ENCODE measurements around the gene MVK.

Gene MVK

DNA sequence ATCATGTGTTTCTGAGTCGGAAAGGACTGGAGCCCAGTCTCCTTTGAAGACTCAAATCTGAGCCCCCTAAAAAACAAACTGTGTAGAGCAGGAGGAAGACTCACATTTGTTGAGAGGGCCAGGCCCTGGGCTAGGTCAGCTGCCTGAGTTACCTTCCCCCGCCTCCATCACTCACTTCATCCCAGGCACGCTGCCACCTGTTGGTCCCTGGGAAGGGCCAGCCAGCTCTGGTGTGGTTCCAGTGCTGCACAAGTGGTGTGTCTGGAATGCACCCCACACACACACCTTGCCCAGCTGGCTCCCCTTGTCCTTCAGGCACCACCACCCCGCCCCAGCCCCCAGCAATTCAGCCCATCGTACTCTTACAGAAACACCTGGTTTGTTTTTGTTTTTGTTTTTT, 9.0 kb downstream of the MVK start:
- no peak overlapping the region for H3K4me3 ChIP-seq (ENCODE audit: control insufficient read depth, low read depth, low read length)
- TF ChIP-seq, protein P1, sequence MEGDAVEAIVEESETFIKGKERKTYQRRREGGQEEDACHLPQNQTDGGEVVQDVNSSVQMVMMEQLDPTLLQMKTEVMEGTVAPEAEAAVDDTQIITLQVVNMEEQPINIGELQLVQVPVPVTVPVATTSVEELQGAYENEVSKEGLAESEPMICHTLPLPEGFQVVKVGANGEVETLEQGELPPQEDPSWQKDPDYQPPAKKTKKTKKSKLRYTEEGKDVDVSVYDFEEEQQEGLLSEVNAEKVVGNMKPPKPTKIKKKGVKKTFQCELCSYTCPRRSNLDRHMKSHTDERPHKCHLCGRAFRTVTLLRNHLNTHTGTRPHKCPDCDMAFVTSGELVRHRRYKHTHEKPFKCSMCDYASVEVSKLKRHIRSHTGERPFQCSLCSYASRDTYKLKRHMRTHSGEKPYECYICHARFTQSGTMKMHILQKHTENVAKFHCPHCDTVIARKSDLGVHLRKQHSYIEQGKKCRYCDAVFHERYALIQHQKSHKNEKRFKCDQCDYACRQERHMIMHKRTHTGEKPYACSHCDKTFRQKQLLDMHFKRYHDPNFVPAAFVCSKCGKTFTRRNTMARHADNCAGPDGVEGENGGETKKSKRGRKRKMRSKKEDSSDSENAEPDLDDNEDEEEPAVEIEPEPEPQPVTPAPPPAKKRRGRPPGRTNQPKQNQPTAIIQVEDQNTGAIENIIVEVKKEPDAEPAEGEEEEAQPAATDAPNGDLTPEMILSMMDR (IDR thresholded peaks at IDR 0.05; ENCODE audit: control insufficient read depth, insufficient read depth, low read depth, low read length, missing control alignments): no peak
- DNase-seq (ENCODE audit: low read depth): no peak

DNA sequence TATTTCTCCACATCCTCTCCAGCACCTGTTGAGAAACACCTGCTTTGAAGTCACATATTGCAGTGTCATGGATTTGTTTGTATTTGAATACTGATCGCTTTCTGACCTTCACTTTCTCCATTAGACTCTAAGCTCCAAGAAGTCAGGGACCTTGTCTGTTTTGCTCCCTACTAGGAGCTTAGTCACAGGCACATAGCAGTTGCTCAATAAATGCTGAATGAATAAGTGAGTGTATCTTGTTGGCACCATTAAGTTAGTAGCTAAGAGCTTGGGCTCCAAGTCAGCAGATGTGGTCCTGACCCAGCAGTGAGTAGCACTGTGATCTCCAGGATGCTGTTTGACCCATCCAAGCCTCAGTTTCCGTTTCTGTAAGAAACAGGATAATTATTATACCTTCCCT, 10.1 kb downstream of the MVK start:
- TF ChIP-seq, protein P1 (IDR thresholded peaks at IDR 0.05; ENCODE audit: control insufficient read depth, insufficient read depth, low read depth, low read length, missing control alignments): no peak
- no peak overlapping the region for H3K4me3 ChIP-seq (ENCODE audit: control insufficient read depth, low read depth, low read length)
- DNase-seq (ENCODE audit: low read depth): no peak

DNA sequence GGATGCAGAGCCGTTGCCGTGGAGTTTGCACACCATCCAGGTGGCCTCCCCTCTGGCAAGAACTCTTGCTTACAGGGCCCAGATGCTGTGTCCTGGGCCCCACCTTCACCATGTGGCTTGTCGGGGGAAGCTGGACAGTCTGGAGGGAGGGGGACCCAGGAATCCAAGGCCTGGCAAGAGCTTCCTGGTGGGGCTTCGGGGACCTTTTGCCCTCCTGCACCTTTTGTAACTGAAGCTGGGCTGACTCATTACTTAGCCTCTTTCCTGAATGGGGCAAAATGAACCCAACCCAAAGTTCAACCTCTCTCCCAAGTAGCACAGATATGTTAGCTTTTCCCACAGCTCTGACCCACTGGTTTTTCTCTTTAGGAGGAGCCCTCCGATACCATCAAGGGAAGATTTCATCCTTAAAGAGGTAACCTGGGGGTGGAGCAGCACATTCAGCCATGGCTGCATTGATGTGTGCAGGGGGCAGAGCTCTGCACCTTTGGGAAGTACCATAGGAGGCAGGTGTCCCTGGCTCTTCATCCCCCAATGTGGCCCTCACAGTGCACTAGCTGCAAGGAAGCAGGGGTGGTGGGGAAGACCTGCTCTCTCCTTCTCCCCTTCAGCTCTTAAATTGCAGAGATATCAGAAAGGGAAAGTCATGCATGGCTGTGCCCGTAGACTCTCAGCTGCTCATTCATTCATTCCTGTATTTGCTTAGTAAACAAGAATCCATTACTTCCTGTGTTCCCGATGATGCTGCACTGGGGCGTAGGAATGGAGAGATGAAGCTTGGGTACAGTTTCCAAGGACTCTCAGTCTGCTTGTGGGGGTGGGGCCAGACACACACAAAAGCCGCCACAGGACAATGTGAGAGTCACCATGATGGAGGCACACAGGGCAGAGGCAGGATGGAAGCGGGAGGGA, 13.0 kb downstream of the MVK start:
- DNase-seq (ENCODE audit: low read depth): no peak
- TF ChIP-seq, protein P1 (IDR thresholded peaks at IDR 0.05; ENCODE audit: control insufficient read depth, insufficient read depth, low read depth, low read length, missing control alignments): no peak
- no peak overlapping the region for H3K4me3 ChIP-seq (ENCODE audit: control insufficient read depth, low read depth, low read length)

DNA sequence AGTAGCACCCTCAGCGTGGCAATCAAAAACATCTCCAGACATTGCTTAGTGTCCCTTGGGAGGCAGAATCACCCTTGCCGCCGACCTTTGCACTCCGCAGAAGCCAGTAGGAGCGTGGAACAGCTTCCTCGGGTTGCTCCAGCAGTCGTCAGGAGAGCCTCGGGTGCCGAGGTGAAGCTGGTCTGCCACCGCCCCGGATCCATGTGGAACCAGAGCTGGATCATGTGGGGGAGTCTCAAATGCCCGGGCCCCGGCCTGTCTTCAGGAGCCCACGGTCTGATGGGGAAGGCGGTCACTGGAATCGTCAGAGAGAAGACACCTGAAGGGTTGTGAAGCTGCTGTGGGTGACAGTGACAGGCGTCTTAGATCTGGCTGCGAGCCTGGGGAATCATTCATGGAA, 14.3 kb downstream of the MVK start:
- H3K4me3 ChIP-seq (ENCODE audit: control insufficient read depth, low read depth, low read length): no peak overlapping the region
- TF ChIP-seq, protein P1 (IDR thresholded peaks at IDR 0.05; ENCODE audit: control insufficient read depth, insufficient read depth, low read depth, low read length, missing control alignments): no peak
- DNase-seq (ENCODE audit: low read depth): no peak

DNA sequence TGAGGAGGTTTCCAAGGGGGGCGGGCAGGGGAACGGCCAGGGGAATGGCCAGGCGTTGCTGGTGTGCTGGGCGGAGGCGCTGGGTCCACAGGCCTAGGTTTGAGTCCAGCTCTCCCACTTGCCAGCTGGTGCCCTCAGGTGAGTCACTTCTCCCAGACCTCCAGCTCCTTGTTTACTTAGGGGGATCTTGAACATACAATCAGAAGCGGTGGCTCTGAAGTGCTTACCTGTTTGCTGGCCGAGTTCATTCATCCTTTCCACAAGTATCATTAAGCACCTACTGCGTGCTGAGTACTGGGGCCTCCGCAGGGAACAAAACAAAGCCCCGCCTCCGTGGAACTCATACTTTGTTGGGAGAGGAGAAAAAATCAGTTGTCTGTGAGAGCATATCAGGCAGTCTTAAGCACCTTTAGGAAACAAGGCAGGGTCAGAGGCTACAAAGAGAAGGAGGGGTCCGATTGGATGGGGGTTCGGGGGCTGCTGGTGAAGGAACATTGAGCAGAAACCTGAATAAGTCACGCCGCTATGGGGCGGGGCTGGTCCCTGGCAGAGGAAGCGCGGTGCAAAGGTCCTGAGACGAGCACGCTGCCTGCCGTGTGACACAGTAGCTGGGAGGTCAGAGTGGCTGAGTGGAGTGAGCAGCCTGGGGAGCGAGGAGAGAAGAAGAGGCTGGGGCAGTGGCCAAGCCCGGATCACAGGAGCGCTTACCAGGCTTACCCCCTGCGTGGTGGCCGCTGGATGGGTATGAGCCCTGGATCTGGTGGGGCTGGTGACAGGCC, 15.1 kb downstream of the MVK start:
- TF ChIP-seq, protein P1 (IDR thresholded peaks at IDR 0.05; ENCODE audit: control insufficient read depth, insufficient read depth, low read depth, low read length, missing control alignments): no peak
- no peak overlapping the region for H3K4me3 ChIP-seq (ENCODE audit: control insufficient read depth, low read depth, low read length)
- no peak for DNase-seq (ENCODE audit: low read depth)

DNA sequence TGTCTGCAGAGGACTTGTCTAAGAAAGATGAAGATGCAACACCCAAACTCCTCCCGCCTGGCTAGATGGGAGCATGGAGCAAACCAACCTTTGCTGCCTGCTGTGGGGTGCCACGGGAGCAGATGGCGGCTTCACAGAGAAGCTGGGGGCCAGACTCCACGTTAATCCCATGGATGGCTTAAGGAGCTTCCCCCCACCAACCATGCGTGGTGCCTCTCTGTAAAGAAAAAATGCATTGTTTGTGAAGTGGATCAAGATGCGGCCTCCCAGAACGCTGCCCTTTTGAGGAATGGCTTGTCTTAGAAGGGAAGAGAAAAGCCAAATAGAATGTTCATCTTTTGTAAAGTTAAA, 15.6 kb downstream of the MVK start:
- no peak overlapping the region for H3K4me3 ChIP-seq (ENCODE audit: control insufficient read depth, low read depth, low read length)
- TF ChIP-seq, protein P1 (IDR thresholded peaks at IDR 0.05; ENCODE audit: control insufficient read depth, insufficient read depth, low read depth, low read length, missing control alignments): no peak
- no peak for DNase-seq (ENCODE audit: low read depth)

Data from AG09309 (cell line).